H54 (cell line): ENCODE data around the gene IL16.

ENCODE experiments used
- DNase-seq: peaks from one replicate; pipeline ENCODE4 v3.0.0; 2011; ENCODE audit warnings: low spot score, mixed read lengths; ENCODE audit not compliant: insufficient read length
- FAIRE-seq: peaks from 3 replicates; lab custom pipeline; 2011; peaks lifted over from hg19 to GRCh38; lab: Jason Lieb, UNC
- POLR2A ChIP-seq: IDR thresholded peaks from 2 replicates; pipeline ENCODE4 v1.6.1; 2011; ENCODE audit warnings: low read depth, mild to moderate bottlenecking, low read length

Gene IL16

GRCh38 chr15:81265256-81265943 lies 68.7 kb downstream of the IL16 start:
- DNase-seq, result no peak
- FAIRE-seq, result no peak
- no peak for TF ChIP-seq POLR2A

DNA sequence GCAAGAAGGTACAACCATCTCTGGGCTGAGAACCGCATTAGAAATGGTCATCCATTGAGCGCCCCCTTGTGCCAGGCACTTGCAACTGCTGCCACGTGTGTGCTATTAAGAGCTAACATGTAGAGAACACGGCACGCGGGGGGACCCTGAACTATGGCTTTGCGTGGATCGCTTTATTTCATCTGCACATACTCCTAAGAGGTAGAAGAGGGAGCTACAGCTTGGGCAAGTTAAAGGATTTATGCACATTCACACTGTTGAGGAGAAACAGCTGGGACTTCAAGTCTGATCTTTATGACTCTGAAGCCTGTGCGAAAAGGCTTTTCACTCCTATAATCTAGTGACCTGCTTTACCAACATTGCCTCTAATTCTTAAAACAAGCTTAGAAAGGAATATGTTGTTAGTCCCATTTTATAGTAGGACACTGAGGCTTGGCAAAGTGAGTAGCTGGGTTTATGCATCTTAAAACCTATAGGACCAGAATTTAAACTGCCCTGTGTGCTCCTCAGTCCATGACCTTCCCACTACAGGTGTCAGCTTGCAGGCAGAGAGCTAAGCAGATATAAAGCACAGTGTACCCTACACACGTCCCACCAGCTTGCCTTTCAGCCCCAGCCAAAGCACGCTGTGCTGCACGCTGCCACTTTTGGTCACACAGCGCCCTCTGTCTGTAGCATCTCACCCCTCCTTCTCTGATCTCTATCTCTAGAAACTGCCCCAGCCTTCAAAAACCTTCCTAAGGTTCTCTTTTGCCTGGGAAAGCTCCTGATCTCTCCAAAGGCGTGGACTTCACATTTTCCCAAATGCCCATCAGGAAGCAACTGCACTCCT lies 69.5 kb downstream of the IL16 start:
- peak; percentile 31 for DNase-seq
- TF ChIP-seq POLR2A, result no peak
- no peak for FAIRE-seq

DNA sequence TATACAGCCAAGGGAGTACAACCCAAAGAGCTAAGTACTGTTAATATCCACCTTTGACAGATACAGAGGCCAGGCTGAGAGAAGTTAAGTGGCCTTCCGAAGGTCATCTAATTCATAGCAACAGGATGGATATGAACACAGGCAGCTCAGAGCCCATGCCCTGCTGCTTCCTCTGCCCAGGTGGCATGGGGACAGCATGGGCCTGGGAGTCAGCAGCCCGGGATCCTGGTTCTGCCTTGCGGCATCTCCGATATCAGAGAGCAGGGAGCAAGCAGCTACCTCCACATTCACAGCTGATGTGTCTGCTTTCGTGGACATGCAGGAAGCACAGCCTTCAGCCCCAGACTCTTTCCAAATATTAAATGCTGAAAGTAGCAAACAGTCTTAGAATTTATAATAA lies 71.7 kb downstream of the IL16 start:
- no peak for TF ChIP-seq POLR2A
- DNase-seq (no peak), FAIRE-seq (no peak)

DNA sequence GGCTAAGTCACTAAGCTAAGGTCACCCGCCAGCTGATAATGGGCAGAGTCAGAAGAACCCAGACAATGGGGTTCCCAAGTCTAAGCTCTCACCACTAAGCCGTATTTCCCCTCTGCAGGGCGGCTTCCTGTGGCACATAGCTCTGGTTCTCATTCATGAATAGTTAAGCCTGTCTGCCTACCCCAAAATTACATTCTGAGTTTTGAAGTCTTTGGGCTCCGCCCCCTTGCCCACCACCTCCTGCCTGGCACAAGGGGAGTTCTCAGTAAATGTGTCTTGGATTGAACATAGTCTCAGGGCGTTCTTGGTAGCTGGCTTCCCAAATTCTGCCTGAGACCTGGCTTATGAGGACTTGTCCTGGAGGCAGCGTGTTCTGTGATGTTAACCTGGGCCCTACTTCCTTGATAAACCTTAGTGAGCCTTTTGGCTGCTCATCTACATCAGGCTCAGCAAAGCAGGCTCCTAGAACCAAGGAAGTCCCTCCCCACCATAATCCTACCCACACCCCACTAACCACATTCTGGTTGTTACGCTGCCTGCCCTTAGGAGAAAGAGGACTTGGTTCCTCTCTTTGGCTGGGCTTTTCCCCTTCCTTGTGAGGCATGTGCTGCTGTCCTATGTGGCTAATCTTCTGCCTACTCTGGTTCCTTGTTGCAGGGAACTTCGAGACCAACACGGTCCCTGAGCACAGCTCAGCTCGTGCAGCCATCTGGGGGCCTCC lies 72.4 kb downstream of the IL16 start:
- DNase-seq (no peak), FAIRE-seq (no peak)
- no peak for TF ChIP-seq POLR2A

GRCh38 chr15:81270188-81270587 lies 73.5 kb downstream of the IL16 start:
- FAIRE-seq (no peak), DNase-seq (no peak)
- TF ChIP-seq POLR2A, result no peak

- no peak for DNase-seq
- no peak for FAIRE-seq
- TF ChIP-seq POLR2A, result no peak
Observed at GRCh38 chr15:81270781-81271491, 74.3 kb downstream of the IL16 start.

GRCh38 chr15:81271761-81272644 lies 75.3 kb downstream of the IL16 start:
- TF ChIP-seq POLR2A, result no peak
- FAIRE-seq (no peak), DNase-seq (no peak)

DNA sequence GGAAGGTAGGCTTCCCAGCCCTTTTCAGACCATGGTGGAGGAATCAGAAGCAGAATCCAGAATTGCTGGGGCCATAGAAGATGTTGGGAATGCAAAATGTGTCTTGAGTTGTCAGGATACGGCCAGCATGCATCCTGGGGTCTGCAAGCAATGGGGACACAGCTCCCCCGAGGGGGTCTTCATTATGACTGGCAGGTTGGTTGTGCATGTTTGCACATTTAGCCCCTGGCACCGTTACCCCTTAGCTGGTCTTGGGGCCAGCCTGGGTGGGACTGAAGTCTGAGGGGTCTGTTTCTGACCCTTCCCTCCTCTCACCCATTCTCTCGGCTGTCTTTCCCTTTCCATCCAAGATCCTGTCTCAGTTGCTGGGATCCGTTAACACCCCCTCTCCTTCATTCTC lies 76.5 kb downstream of the IL16 start:
- no peak for DNase-seq
- TF ChIP-seq POLR2A, result no peak
- FAIRE-seq, result no peak

- no peak for TF ChIP-seq POLR2A
- no peak for FAIRE-seq
- no peak for DNase-seq
Observed at GRCh38 chr15:81273855-81274254, 77.2 kb downstream of the IL16 start.

GRCh38 chr15:81274255-81274654 lies 77.6 kb downstream of the IL16 start:
- no peak for TF ChIP-seq POLR2A
- FAIRE-seq, result no peak
- DNase-seq, result no peak

GRCh38 chr15:81274931-81275707 lies 78.4 kb downstream of the IL16 start:
- no peak for TF ChIP-seq POLR2A
- peak; percentile 38 for DNase-seq
- no peak for FAIRE-seq
